CD14-positive monocyte (primary cell): Measurements from ENCODE around the gene SDR42E1. TPM values are rescaled to one million over a fixed set of nuclear protein-coding genes. Genes with fewer than 3 reads are reported as not detected.
"Not testable (repeated sequence)": the region's sequence is repeated elsewhere in the genome, so short reads cannot be mapped to it uniquely, and the experiment has no call there.

ENCODE experiments used
- DNase-seq, 3 donors: peaks; one replicate each; pipeline ENCODE4 v3.0.0-alpha.2; 2011 to 2022
- H2AFZ ChIP-seq: 2 replicates; pipeline ENCODE4 v1.6.0; 2012; ENCODE audit warnings: mild to moderate bottlenecking, low read depth, low read length, inconsistent platforms; ENCODE audit not compliant: insufficient read depth, poor library complexity, severe bottlenecking
- H3K27ac ChIP-seq, 2 donors: 1 replicate in 1 of 2; 2 replicates in 1 of 2; pipeline ENCODE4 v1.5.1; 2012 to 2013; ENCODE audit warnings: low read length in 2 of 2, control low read depth in 1 of 2, inconsistent platforms in 1 of 2, low read depth in 1 of 2, mild to moderate bottlenecking in 1 of 2
- H3K27me3 ChIP-seq, 2 donors: one replicate each; pipeline versions ENCODE4 v1.6.0 to v1.6.1; 2011 to 2013; ENCODE audit warnings: low read length in 2 of 2; ENCODE audit not compliant: control insufficient read depth in 2 of 2, insufficient read depth in 2 of 2
- H3K36me3 ChIP-seq, 2 donors: replicated peaks in 1 of 2; 1 replicate in 1 of 2; 2 replicates in 1 of 2; pipeline versions ENCODE4 v1.5.1 to v1.6.1; 2012 to 2013; ENCODE audit warnings: low read length in 2 of 2, control low read depth in 1 of 2, inconsistent platforms in 1 of 2, mild to moderate bottlenecking in 1 of 2; ENCODE audit not compliant: insufficient read depth in 2 of 2, control insufficient read depth in 1 of 2
- H3K4me1 ChIP-seq, 2 donors: 1 replicate in 1 of 2; 2 replicates in 1 of 2; pipeline versions ENCODE4 v1.5.1 to v1.6.1; 2012 to 2013; ENCODE audit warnings: low read length in 2 of 2, control low read depth in 1 of 2, inconsistent platforms in 1 of 2, mild to moderate bottlenecking in 1 of 2, moderate library complexity in 1 of 2; ENCODE audit not compliant: insufficient read depth in 2 of 2, control insufficient read depth in 1 of 2
- H3K4me2 ChIP-seq: replicated peaks from 2 replicates; pipeline ENCODE3; 2012; ENCODE audit warnings: low read length, moderate library complexity, mild to moderate bottlenecking; ENCODE audit not compliant: poor library complexity, severe bottlenecking; ENCODE audit errors: extremely low read depth
- H3K4me3 ChIP-seq, 3 experiments: fragments of 200-600 bp in 1 of 3; sonication (generic) in 1 of 3; replicated peaks in 1 of 3; 1 replicate in 2 of 3; 2 replicates in 1 of 3; pipeline ENCODE4 v1.5.1; 2011 to 2013; ENCODE audit warnings: low read length in 3 of 3, mild to moderate bottlenecking in 3 of 3, control low read depth in 2 of 3, low read depth in 2 of 3, inconsistent platforms in 1 of 3, moderate library complexity in 1 of 3
- H3K79me2 ChIP-seq: 2 replicates; pipeline ENCODE4 v1.6.0; 2012; ENCODE audit warnings: mild to moderate bottlenecking, control low read depth, inconsistent platforms, low read length, moderate library complexity; ENCODE audit not compliant: insufficient read depth
- H3K9ac ChIP-seq: 2 replicates; pipeline ENCODE4 v1.6.0; 2017; ENCODE audit warnings: low read length, mild to moderate bottlenecking; ENCODE audit not compliant: insufficient read depth, poor library complexity, severe bottlenecking
- H3K9me3 ChIP-seq, 2 donors: replicated peaks in 1 of 2; 1 replicate in 1 of 2; 2 replicates in 1 of 2; pipeline versions ENCODE4 v1.5.1 to v1.6.1; 2012 to 2013; ENCODE audit warnings: low read length in 2 of 2, control low read depth in 1 of 2; ENCODE audit not compliant: control insufficient read depth in 1 of 2, insufficient read depth in 1 of 2
- H4K20me1 ChIP-seq: 2 replicates; pipeline ENCODE4 v1.6.0; 2012; ENCODE audit warnings: mild to moderate bottlenecking, low read length, control low read depth, moderate library complexity; ENCODE audit not compliant: insufficient read depth
- H3K27ac Mint-ChIP-seq, 7 donors: one replicate each; pipeline ENCODE4 v1.8.0; 2020; ENCODE audit warnings: mild to moderate bottlenecking in 7 of 7, mixed read lengths in 7 of 7, moderate library complexity in 6 of 7, inconsistent platforms in 2 of 7
- H3K27me3 Mint-ChIP-seq, 3 donors: one replicate each; pipeline ENCODE4 v1.8.0; 2021 to 2022; ENCODE audit warnings: low read depth in 3 of 3, mild to moderate bottlenecking in 3 of 3, mixed read lengths in 3 of 3, moderate library complexity in 3 of 3, inconsistent platforms in 1 of 3
- H3K36me3 Mint-ChIP-seq, 2 donors: one replicate each; pipeline ENCODE4 v1.8.0; 2020; ENCODE audit warnings: mixed read lengths in 2 of 2, inconsistent platforms in 1 of 2, mild to moderate bottlenecking in 1 of 2
- H3K4me1 Mint-ChIP-seq: one replicate; pipeline ENCODE4 v1.8.0; 2020; ENCODE audit warnings: mild to moderate bottlenecking, mixed read lengths
- H3K4me3 Mint-ChIP-seq, 2 donors: one replicate each; pipeline ENCODE4 v1.8.0; 2020; ENCODE audit warnings: mild to moderate bottlenecking in 2 of 2, mixed read lengths in 2 of 2, moderate library complexity in 1 of 2
- H3K9me3 Mint-ChIP-seq, 7 donors: one replicate each; pipeline ENCODE4 v1.8.0; 2020 to 2022; ENCODE audit warnings: mixed read lengths in 7 of 7, mild to moderate bottlenecking in 6 of 7, moderate library complexity in 6 of 7, inconsistent platforms in 2 of 7
- WGBS: methylation state at CpG from one replicate; pipeline ENCODE4 v1.1.5; 2013; ENCODE audit warnings: missing lambda C conversion rate; ENCODE audit not compliant: insufficient coverage; 5-methylcytosine and 5-hydroxymethylcytosine counted together
- intact Hi-C, 2 donors: fragments of 100-400 bp; cut with micrococcal nuclease; formaldehyde crosslinking; loops; one replicate each; pipeline versions ENCODE4 v1.15.0 to v1.15.1; 2023
- polyA plus RNA-seq, 3 donors: library from polyadenylated mRNA; depleted of rRNA in 1 of 3; unstranded in 2 of 3; stranded (reverse) in 1 of 3; fragments of 300-500 nt in 2 of 3; fragments of >200 nt in 1 of 3; fragmentation: Illumina TruSeq in 2 of 3; gene quantifications; 1 replicate in 2 of 3; 2 replicates in 1 of 3; pipeline ENCODE4 v1.2.3, GENCODE V29; 2012 to 2021
- TF ChIP-seq, protein P1 (sequence below): fragments of 200-600 bp; IDR thresholded peaks from one replicate; pipeline ENCODE4 v1.8.0; 2022; ENCODE audit warnings: antibody characterized with exemption, mild to moderate bottlenecking

Gene SDR42E1
- polyA plus RNA-seq, 3 donors, result under 0.01 TPM; not detected in 2

DNA sequence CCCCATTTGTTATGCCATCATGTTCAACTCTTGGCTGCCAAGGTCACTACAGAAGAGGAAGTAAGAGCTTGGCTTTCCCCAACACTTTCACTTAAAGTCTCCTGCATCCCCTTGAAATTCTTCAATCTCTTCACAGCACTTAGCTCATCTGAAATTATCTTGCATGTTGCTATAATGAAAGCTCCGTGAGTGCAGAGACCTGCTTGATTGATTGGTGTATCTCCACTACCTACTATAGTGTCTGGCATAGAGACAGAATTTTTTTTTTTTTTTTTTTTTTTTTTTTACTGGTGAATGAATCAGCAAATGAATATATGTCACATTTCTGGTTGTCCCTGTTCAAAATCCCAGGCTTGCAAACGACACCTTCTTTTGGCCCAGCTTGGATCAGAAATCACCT is 1.9 kb upstream of the SDR42E1 start:
- Histone ChIP-seq H3K9me3 (peaks cover 25 to 39% of the 10 kb centered on the region in 2 donors), H3K27me3 (peaks cover 3 to 21% of the 10 kb centered on the region in 2 donors), H4K20me1 (no peaks in the 10 kb centered on the region), H3K4me1 (peaks cover 0 to 6% of the 10 kb centered on the region in 2 donors), H3K27ac (no peak overlapping the region), H3K36me3 (no peaks in the 10 kb centered on the region), H3K4me3 (no peak overlapping the region), H2AFZ (no peak overlapping the region), H3K79me2 (no peaks in the 10 kb centered on the region), H3K4me2 (no peak overlapping the region), H3K9ac (no peak overlapping the region)
- peaks cover 28 to 51% (median 39%) of the 10 kb centered on the region in 7 donors for H3K9me3 Mint-ChIP-seq
- H3K4me3 Mint-ChIP-seq, result no peak overlapping the region
- no peak for DNase-seq
- TF ChIP-seq, protein P1, sequence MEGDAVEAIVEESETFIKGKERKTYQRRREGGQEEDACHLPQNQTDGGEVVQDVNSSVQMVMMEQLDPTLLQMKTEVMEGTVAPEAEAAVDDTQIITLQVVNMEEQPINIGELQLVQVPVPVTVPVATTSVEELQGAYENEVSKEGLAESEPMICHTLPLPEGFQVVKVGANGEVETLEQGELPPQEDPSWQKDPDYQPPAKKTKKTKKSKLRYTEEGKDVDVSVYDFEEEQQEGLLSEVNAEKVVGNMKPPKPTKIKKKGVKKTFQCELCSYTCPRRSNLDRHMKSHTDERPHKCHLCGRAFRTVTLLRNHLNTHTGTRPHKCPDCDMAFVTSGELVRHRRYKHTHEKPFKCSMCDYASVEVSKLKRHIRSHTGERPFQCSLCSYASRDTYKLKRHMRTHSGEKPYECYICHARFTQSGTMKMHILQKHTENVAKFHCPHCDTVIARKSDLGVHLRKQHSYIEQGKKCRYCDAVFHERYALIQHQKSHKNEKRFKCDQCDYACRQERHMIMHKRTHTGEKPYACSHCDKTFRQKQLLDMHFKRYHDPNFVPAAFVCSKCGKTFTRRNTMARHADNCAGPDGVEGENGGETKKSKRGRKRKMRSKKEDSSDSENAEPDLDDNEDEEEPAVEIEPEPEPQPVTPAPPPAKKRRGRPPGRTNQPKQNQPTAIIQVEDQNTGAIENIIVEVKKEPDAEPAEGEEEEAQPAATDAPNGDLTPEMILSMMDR, result no peak
- peaks cover 10 to 21% (median 18%) of the 10 kb centered on the region in 3 donors for H3K27me3 Mint-ChIP-seq
- peaks cover 11% of the 10 kb centered on the region for H3K4me1 Mint-ChIP-seq
- intact Hi-C loops, result no loop called here
- WGBS, result no CpG with 5 or more reads among the region's 2 CpGs
- peaks cover 2 to 3% of the 10 kb centered on the region in 2 donors for H3K36me3 Mint-ChIP-seq
- H3K27ac Mint-ChIP-seq, result no peak overlapping the region

DNA sequence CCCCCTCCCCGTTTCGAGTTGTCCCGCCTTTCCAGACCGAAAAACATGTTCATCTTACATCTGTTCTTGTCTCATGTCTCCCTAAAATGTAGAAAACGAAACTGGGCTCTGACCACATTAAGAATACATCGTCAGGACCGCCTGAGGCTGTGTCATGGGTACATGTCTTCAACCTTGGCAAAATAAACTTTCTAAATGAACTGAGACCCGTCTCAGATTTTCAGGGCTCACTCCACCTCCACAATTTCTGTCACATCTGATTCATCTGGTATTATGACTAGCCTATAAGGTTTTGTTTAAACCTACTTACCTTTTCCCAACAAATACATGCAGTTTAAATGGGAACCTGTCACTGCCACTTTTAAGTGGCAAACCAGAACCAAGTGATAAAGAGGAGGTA is 621 bp downstream of the SDR42E1 start:
- Histone ChIP-seq H3K27ac (no peak overlapping the region), H3K4me3 (peak overlapping the region in 1 of 3 experiments; percentile 53), H3K4me2 (peak overlapping the region; percentile 55), H3K9ac (no peak overlapping the region), H3K4me1 (peaks cover 0 to 6% of the 10 kb centered on the region in 2 donors), H4K20me1 (no peaks in the 10 kb centered on the region), H2AFZ (peak overlapping the region; percentile 72), H3K36me3 (no peaks in the 10 kb centered on the region), H3K27me3 (peaks cover 3 to 20% of the 10 kb centered on the region in 2 donors), H3K79me2 (no peaks in the 10 kb centered on the region), H3K9me3 (peaks cover 25 to 39% of the 10 kb centered on the region in 2 donors)
- intact Hi-C loops, result no loop called here
- no peak overlapping the region for H3K27ac Mint-ChIP-seq
- peaks cover 31 to 54% (median 39%) of the 10 kb centered on the region in 7 donors for H3K9me3 Mint-ChIP-seq
- H3K4me1 Mint-ChIP-seq, result peaks cover 11% of the 10 kb centered on the region
- DNase-seq, result no peak
- H3K4me3 Mint-ChIP-seq, result peak overlapping the region in 1 of 2 donors; percentile 83
- TF ChIP-seq, protein P1, result no peak
- peaks cover 10 to 21% (median 18%) of the 10 kb centered on the region in 3 donors for H3K27me3 Mint-ChIP-seq
- peaks cover 2 to 3% of the 10 kb centered on the region in 2 donors for H3K36me3 Mint-ChIP-seq
- 82% methylated on average over 7 of the region's 8 CpGs for WGBS

DNA sequence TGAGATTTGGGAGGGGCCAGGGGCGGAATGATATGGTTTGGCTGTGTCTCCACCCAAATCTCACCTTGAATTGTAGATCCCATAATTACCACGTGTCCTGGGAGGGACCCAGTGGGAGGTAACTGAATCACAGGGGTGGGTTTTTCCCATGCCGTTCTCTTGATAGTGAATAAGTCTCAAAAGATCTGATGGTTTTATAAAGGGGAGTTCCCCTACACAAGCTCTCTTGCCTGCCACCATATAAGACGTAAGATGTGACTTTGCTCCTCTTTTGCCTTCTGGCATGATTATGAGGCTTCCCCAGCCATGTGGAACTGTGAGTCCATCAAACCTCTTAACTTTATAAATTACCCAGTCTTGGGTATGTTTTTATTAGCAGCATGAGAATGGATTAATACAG is 1.5 kb downstream of the SDR42E1 start:
- H4K20me1 ChIP-seq, H3K4me1 ChIP-seq, H3K4me3 Mint-ChIP-seq, H3K36me3 Mint-ChIP-seq, H3K4me2 ChIP-seq, H3K9ac ChIP-seq, DNase-seq, H3K79me2 ChIP-seq, H2AFZ ChIP-seq, H3K4me3 ChIP-seq, intact Hi-C loops, H3K27ac ChIP-seq, H3K36me3 ChIP-seq, H3K27ac Mint-ChIP-seq: not testable (repeated sequence)
- Mint-ChIP-seq H3K9me3 (peaks cover 31 to 52% (median 39%) of the 10 kb centered on the region in 7 donors), H3K27me3 (peaks cover 10 to 21% (median 18%) of the 10 kb centered on the region in 3 donors), H3K4me1 (peaks cover 11% of the 10 kb centered on the region)
- WGBS, result no CpG with 5 or more reads among the region's 4 CpGs
- H3K27me3 ChIP-seq, result peaks cover 3 to 20% of the 10 kb centered on the region in 2 donors
- H3K9me3 ChIP-seq, result peaks cover 25 to 33% of the 10 kb centered on the region in 2 donors
